Neutrophil (primary cell): ENCODE measurements around the gene CHRNA4.

Experiments used
- H3K27ac ChIP-seq: fragments of 200-600 bp; sonication (generic); 2 replicates; pipeline ENCODE4 v1.5.1; 2016; ENCODE audit warnings: mild to moderate bottlenecking, moderate library complexity
- H3K27me3 ChIP-seq: fragments of 200-600 bp; sonication (generic); 2 replicates; pipeline ENCODE4 v1.6.0; 2016; ENCODE audit warnings: mild to moderate bottlenecking
- H3K36me3 ChIP-seq: fragments of 200-600 bp; sonication (generic); 2 replicates; pipeline ENCODE4 v1.5.1; 2017
- H3K4me1 ChIP-seq, 2 experiments: fragments of 200-600 bp in 1 of 2; sonication (generic) in 1 of 2; 1 replicate in 1 of 2; 2 replicates in 1 of 2; pipeline versions ENCODE4 v1.5.1 to v1.6.1; 2013 to 2016; ENCODE audit warnings: low read depth in 1 of 2, low read length in 1 of 2, mild to moderate bottlenecking in 1 of 2, moderate library complexity in 1 of 2; ENCODE audit not compliant: control insufficient read depth in 1 of 2, insufficient read depth in 1 of 2
- H3K4me3 ChIP-seq, 2 experiments: fragments of 200-600 bp in 1 of 2; sonication (generic) in 1 of 2; 1 replicate in 1 of 2; 2 replicates in 1 of 2; pipeline ENCODE4 v1.5.1; 2013 to 2016; ENCODE audit warnings: low read depth in 1 of 2, low read length in 1 of 2, mild to moderate bottlenecking in 1 of 2, moderate library complexity in 1 of 2
- H3K9me3 ChIP-seq: fragments of 200-600 bp; sonication (generic); 2 replicates; pipeline ENCODE4 v1.5.1; 2016
- CTCF ChIP-seq: fragments of 200-600 bp; sonication (generic); IDR thresholded peaks from 2 replicates; pipeline ENCODE4 v1.5.1; 2016; ENCODE audit warnings: antibody characterized with exemption

Gene CHRNA4

DNA sequence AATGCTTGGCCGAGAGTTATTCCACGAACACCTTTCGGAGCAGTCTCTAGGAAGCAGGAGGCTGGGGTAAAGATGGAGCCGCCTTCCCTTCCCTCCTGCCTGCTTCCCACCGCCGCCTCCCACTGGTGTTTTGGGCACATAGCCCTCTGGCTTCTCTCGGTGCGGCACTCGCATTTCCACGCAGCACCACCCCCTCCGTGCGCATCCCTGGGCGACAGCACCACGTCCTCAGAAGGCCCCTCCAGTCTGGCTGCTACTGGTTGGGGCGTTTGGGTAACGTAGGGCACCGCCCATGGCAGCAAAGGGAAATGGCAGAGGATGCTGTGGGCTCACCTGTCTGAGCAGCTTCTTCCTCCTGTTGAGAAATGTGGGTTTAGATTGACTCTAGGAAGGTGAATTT lies 65.7 kb downstream of the CHRNA4 start:
- Histone ChIP-seq H3K36me3 (no peaks in the 10 kb centered on the region), H3K4me3 (no peak overlapping the region), H3K4me1 (no peaks in the 10 kb centered on the region), H3K9me3 (no peaks in the 10 kb centered on the region), H3K27ac (no peak overlapping the region), H3K27me3 (peaks cover 70% of the 10 kb centered on the region)
- TF ChIP-seq CTCF = no peak

GRCh38 chr20:63295018-63295417 lies 66.1 kb downstream of the CHRNA4 start:
- Histone ChIP-seq H3K36me3 (no peaks in the 10 kb centered on the region), H3K4me3 (no peak overlapping the region), H3K4me1 (no peaks in the 10 kb centered on the region), H3K9me3 (no peaks in the 10 kb centered on the region), H3K27ac (no peak overlapping the region), H3K27me3 (peaks cover 66% of the 10 kb centered on the region)
- no peak for TF ChIP-seq CTCF

DNA sequence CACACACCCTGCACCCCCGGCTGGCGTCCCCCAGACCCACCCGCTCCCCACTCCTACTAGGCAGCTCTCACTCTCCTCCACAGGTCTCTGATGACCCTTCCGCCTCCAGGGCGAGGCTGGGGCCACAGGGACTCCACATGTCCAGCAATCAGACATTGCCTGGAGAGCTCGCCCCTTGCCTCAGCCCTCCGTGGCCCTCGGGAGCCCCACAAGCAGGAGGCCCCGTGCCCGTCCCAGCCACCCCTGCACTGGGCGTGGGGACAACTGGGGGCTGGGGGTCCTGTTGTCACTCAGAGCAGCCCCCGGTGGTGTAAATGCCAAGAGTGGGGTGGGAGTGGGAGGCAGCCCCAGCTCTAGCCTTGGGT lies 66.6 kb downstream of the CHRNA4 start:
- H3K27me3 ChIP-seq = peaks cover 64% of the 10 kb centered on the region
- no peak for TF ChIP-seq CTCF

GRCh38 chr20:63293871-63294535 lies 67.1 kb downstream of the CHRNA4 start:
- Histone ChIP-seq H3K9me3 (no peaks in the 10 kb centered on the region), H3K4me1 (no peaks in the 10 kb centered on the region), H3K4me3 (no peak overlapping the region), H3K27me3 (peaks cover 64% of the 10 kb centered on the region), H3K36me3 (peaks cover 9% of the 10 kb centered on the region), H3K27ac (no peak overlapping the region)
- no peak for TF ChIP-seq CTCF

More for the DNA sequence above, 66.6 kb downstream of the CHRNA4 start:
- Histone ChIP-seq H3K4me1 (no peaks in the 10 kb centered on the region), H3K36me3 (peaks cover 3% of the 10 kb centered on the region), H3K4me3 (no peak overlapping the region), H3K9me3 (no peaks in the 10 kb centered on the region), H3K27ac (no peak overlapping the region)

- Histone ChIP-seq H3K27me3 (peaks cover 63% of the 10 kb centered on the region), H3K4me1 (no peaks in the 10 kb centered on the region), H3K4me3 (no peak overlapping the region), H3K36me3 (peaks cover 14% of the 10 kb centered on the region), H3K9me3 (no peaks in the 10 kb centered on the region), H3K27ac (no peak overlapping the region)
- no peak for TF ChIP-seq CTCF
Measured at GRCh38 chr20:63293456-63293855, 67.7 kb downstream of the CHRNA4 start.
